Kidney (tissue), 14 donors: ENCODE measurements around the gene SLC37A4. TPM values are rescaled to one million over a fixed set of nuclear protein-coding genes. Genes with fewer than 3 reads are reported as not detected.
A peak's percentile ranks its signal among the peaks of the same experiment; 100 is the strongest.

Experiments
- DNase-seq, 5 donors: peaks; one replicate each; pipeline ENCODE4 v3.0.0-alpha.2; 2013 to 2020
- FAIRE-seq: peaks from 2 replicates; lab custom pipeline; 2012; peaks lifted over from hg19 to GRCh38; lab: Jason Lieb, UNC
- H3K27ac ChIP-seq, 2 donors: one replicate each; pipeline ENCODE4 v1.7.0; 2013; ENCODE audit warnings: low read depth in 2 of 2, low read length in 2 of 2, inconsistent platforms in 1 of 2
- H3K27me3 ChIP-seq: one replicate; pipeline ENCODE4 v1.7.1; 2013; ENCODE audit warnings: low read length, inconsistent platforms; ENCODE audit not compliant: control insufficient read depth, insufficient read depth
- H3K36me3 ChIP-seq, 3 donors: one replicate each; pipeline versions ENCODE4 v1.7.0 to v1.7.1; 2013; ENCODE audit warnings: low read length in 3 of 3, control low read depth in 1 of 3, inconsistent platforms in 1 of 3; ENCODE audit not compliant: insufficient read depth in 3 of 3, control insufficient read depth in 2 of 3
- H3K4me1 ChIP-seq, 3 donors: one replicate each; pipeline versions ENCODE4 v1.7.0 to v1.7.1; 2013; ENCODE audit warnings: low read length in 3 of 3, inconsistent platforms in 1 of 3, low read depth in 1 of 3; ENCODE audit not compliant: control insufficient read depth in 2 of 3, insufficient read depth in 2 of 3
- H3K4me3 ChIP-seq, 3 donors: one replicate each; pipeline versions ENCODE4 v1.7.0 to v1.8.1; 2013; ENCODE audit warnings: low read length in 3 of 3, control low read depth in 1 of 3, inconsistent platforms in 1 of 3
- H3K9ac ChIP-seq, 3 donors: one replicate each; pipeline versions ENCODE4 v1.7.0 to v1.7.1; 2013; ENCODE audit warnings: low read length in 3 of 3, control low read depth in 1 of 3, inconsistent platforms in 1 of 3
- H3K9me3 ChIP-seq, 3 donors: one replicate each; pipeline versions ENCODE4 v1.7.0 to v1.7.1; 2013; ENCODE audit warnings: low read length in 3 of 3, control low read depth in 1 of 3, inconsistent platforms in 1 of 3; ENCODE audit not compliant: control insufficient read depth in 2 of 3, insufficient read depth in 1 of 3
- CTCF ChIP-seq: IDR thresholded peaks from 3 replicates; pipeline ENCODE4 v1.5.1; 2012; ENCODE audit warnings: mild to moderate bottlenecking, moderate library complexity, borderline replicate concordance; ENCODE audit not compliant: insufficient read depth; ENCODE audit errors: extremely low read depth
- intact Hi-C: fragments of 100-400 bp; cut with DNase I; formaldehyde crosslinking; loops from one replicate; pipeline ENCODE4 v1.11.1; 2022
- polyA plus RNA-seq: library from polyadenylated mRNA; stranded (reverse); fragments of 350-450 nt; fragmentation: Illumina TruSeq; extraction: RNeasy Lipid Tissue Mini Kit (QIAGEN cat#74804); gene quantifications from one replicate; pipeline ENCODE4 v1.2.3, GENCODE V29; 2014; ENCODE audit warnings: low read depth, low replicate concordance; ENCODE audit not compliant: insufficient read depth
- total RNA-seq: library from RNA; stranded (reverse); fragmentation: NEBNext Ultra II Directional; extraction: Animal tissue kit (Norgen Biotek cat#: 25700); gene quantifications from one replicate; pipeline ENCODE4 v1.2.1, GENCODE V29; 2021
- donor health status: control.
- donor health status: control.
- donor health status: control.
- donor health status: control.
- donor health status: control.
- donor health status: DM: yes; HTN: yes; CAD: no.
- donor health status: Normal renal cell carcinoma (clear cell type).

SLC37A4 gene
- total and polyA plus RNA-seq, 2 donors from 2014 or later: 49.5 to 115 TPM

GRCh38 chr11:119051440-119052162 is 20.9 kb upstream of the SLC37A4 start:
- H3K27ac ChIP-seq: no peak overlapping the region
- peaks cover 0 to 9% (median 5%) of the 10 kb centered on the region in 3 donors for H3K4me1 ChIP-seq
- peaks cover 0 to 64% (median 62%) of the 10 kb centered on the region in 3 donors for H3K36me3 ChIP-seq
- H3K27me3 ChIP-seq: no peaks in the 10 kb centered on the region
- intact Hi-C loops: no loop called here
- FAIRE-seq: no peak
- no peaks in the 10 kb centered on the region for H3K9me3 ChIP-seq
- H3K4me3 ChIP-seq: no peak overlapping the region
- TF ChIP-seq CTCF: no peak
- no peak overlapping the region for H3K9ac ChIP-seq
- DNase-seq: peak in 1 of 5 donors; percentile 39

DNA sequence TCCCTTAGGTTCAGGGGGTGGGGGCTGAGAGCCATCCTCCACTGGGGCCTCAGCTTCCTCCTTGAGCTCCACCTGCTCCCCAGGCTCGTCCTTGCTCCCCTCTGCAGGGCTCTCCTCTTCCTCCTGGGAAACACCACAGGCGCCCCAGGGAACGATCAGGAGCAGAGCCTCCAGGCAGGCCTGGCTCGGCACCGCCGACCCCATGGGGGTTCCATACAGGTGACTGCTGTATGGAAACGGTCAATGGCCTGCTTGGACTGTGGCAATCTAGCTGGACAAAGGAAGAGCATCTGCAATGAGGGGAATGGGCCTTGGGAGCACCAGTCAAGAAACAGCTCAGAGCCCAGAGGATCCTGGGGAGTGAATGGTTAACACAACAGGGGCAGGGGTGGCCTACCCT is 18.4 kb upstream of the SLC37A4 start:
- H3K36me3 ChIP-seq: peaks cover 0 to 67% (median 59%) of the 10 kb centered on the region in 3 donors
- FAIRE-seq: no peak

GRCh38 chr11:119048644-119049043 is 18.0 kb upstream of the SLC37A4 start:
- peaks cover 0 to 63% (median 55%) of the 10 kb centered on the region in 3 donors for H3K36me3 ChIP-seq
- TF ChIP-seq CTCF: no peak
- no peaks in the 10 kb centered on the region for H3K27me3 ChIP-seq
- no peak for FAIRE-seq
- DNase-seq: no peak
- no peak overlapping the region for H3K4me3 ChIP-seq
- no peaks in the 10 kb centered on the region for H3K4me1 ChIP-seq
- H3K9me3 ChIP-seq: no peaks in the 10 kb centered on the region
- intact Hi-C loops: no loop called here
- H3K9ac ChIP-seq: no peak overlapping the region
- no peak overlapping the region for H3K27ac ChIP-seq

More for the DNA sequence above, 18.4 kb upstream of the SLC37A4 start:
- no peak for TF ChIP-seq CTCF
- Histone ChIP-seq H3K27me3 (no peaks in the 10 kb centered on the region), H3K9me3 (no peaks in the 10 kb centered on the region), H3K4me1 (no peaks in the 10 kb centered on the region), H3K9ac (no peak overlapping the region), H3K27ac (no peak overlapping the region), H3K4me3 (no peak overlapping the region)
- peak in 1 of 5 donors; percentile 48 for DNase-seq
- intact Hi-C loops: no loop called here
